Right ventricle myocardium inferior (tissue), 1 donor: ENCODE measurements around the gene SRRD. TPM values are rescaled to one million over a fixed set of nuclear protein-coding genes. Genes with fewer than 3 reads are reported as not detected.
"Not testable (repeated sequence)": the region's sequence is repeated elsewhere in the genome, so short reads cannot be mapped to it uniquely, and the experiment has no call there.

Experiments
- ATAC-seq: fragments of 200-7000 bp; cut with Tn5 transposase; one replicate; pipeline ENCODE4 v1.9.1; 2020; ENCODE audit warnings: mild to moderate bottlenecking, moderate library complexity
- DNase-seq: peaks from one replicate; pipeline ENCODE4 v3.0.0; 2021; ENCODE audit errors: missing footprints
- intact Hi-C: fragments of 100-400 bp; cut with DNase I; formaldehyde crosslinking; loops from one replicate; pipeline ENCODE4 v1.11.0; 2022
- long read RNA-seq: library from polyadenylated mRNA; unstranded; transcript quantifications from one replicate; pipeline ENCODE4 v2.0.0, GENCODE V29; 2021
- total RNA-seq: library from RNA; stranded (reverse); fragmentation: NEBNext Ultra II Directional; extraction: Animal tissue kit (Norgen Biotek cat#: 25700); gene quantifications from one replicate; pipeline ENCODE4 v1.2.1, GENCODE V29; 2021
- donor health status: DM: no; HTN: yes; CAD: no; lungs with severe emphysema.

Gene SRRD, protein sequence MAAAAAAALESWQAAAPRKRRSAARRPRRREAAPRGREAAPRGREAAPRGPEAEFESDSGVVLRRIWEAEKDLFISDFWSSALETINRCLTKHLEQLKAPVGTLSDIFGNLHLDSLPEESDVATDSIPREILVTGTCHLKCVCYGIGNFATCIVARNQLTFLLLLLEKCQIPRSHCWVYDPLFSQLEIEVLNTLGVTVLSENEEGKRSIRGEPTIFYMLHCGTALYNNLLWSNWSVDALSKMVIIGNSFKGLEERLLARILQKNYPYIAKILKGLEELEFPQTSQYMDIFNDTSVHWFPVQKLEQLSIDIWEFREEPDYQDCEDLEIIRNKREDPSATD
- total RNA-seq: 20.9 TPM
- long read RNA-seq, full-length matches to known transcripts: 13 of 20 reads
- long read RNA-seq, partial matches to known transcripts: 0 of 20 reads
- long read RNA-seq, other reads (novel, unspliced or antisense): 7 of 20 reads

DNA sequence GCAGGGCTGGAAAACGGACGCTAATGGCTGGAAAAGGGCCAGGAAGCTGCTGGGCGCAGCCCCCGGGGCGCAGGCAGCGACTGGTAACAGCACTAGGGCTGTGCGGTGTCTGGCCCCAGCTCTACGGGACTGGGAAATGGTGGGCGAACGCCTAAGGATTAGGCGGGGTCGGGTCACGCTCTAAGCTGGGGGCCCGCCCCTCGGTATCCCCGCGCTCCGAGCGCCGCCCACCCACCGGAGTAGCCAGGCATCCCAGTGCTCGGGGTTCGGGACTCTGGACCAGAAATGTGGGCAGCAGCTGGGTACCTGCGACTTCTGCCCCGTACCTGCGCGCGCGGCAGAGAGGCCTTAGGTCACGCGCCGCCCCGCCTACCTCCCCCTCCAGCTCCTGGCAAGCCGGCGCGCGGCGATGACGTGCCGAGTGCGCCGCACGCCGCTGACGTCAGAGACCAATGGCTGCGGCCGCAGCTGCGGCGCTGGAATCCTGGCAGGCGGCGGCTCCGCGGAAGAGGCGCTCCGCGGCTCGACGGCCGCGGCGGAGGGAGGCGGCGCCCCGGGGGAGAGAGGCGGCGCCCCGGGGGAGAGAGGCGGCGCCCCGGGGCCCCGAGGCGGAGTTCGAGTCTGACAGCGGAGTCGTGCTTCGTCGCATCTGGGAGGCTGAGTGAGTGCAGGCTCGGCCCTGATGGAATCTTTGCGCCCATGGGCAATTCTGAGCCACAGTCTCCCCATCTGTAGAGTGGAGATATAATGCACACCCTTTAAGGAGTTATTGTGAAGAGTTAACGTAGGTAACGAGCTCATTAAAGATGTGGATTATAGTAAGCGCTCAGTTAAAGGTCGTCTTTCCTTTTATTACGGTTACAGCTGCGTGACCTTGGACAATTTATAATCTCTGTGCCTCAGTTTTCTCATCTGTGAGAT lies at the start of gene SRRD, which contains the start of gene HPS4:
Gene SRRD, plus strand, starts transcription at position 439 of the 921 bp plus-strand sequence. Its CDS starts 14 bp downstream, at position 453.
Gene HPS4, minus strand, starts transcription at position 345 of the 921 bp plus-strand sequence. CDS start 2,021 bp downstream, outside the sequence.
- intact Hi-C loops: loop anchor here (5.0 kb wide), 1 partner anchor 109 kb away; the partner anchor contains the start of gene TPST2
- DNase-seq: peak; percentile 96
- peak; percentile 92 for ATAC-seq

DNA sequence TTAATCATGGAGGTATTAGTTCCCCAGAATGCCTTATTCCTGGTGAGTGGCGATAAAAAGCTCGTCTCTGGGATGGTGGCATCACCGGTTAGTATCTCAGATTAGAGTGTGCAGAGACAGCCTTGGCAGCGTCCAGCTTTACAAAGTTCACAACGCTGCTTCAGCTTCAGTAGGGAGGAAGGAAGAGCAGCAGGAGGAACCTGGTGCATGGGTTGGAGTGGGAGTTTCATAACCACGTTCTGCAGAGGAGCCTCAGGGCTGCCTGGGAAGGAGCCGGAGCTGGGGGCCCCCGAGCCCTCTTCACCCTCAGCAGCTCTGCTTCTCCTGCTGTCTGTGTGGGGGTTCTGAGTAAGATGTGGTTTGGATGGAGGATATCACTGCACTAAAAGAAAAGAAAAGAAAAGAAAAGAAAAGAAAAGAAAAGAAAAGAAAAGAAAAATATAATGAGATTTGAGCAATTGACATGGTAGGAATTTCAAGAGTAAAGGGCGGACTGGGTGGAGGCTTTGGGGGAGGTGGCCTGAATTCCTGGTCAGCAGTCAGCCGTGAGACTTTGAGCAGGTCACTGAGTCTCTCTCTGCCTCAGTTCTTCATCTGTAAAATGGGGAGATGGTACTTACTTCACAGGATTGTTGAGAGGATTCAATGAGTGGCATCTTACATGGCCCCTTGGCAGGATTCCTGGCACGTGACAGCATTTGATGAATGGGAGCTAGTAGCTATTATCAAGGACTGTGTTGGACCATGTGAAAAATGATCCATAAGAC lies 48.2 kb upstream of the SRRD start:
- ATAC-seq: no peak
- intact Hi-C loops: no loop called here
- no peak for DNase-seq

DNA sequence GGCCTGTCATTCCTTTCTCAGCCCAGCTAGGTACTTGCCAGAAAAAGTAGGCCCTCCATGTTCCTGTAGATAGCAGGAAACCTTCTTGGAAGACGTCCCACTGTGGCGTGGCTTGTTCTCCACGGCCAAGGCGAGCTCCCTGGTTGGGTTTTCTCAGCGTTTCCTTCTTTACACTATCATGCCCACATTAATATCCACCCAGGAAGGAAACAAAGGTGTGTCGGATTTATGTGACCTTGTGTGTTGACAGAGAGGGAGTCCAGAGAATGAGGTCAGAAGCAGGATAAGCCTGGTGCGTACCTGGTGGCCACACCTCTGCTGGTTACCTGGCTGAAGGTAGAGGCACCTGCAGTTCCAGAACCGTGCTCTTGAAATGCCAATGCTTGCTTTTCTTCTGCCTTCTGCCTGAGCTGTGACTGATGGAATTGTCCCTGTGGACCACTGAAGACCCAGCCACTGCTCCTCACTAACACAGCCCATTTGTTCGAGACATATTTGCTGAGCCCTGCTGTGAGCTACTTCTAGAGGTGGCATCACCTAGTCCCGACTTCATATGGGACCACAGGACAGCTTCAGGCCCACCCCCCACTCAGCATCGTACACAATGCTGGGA lies 46.7 kb upstream of the SRRD start:
- DNase-seq (no peak), ATAC-seq (no peak)
- intact Hi-C loops: no loop called here

DNA sequence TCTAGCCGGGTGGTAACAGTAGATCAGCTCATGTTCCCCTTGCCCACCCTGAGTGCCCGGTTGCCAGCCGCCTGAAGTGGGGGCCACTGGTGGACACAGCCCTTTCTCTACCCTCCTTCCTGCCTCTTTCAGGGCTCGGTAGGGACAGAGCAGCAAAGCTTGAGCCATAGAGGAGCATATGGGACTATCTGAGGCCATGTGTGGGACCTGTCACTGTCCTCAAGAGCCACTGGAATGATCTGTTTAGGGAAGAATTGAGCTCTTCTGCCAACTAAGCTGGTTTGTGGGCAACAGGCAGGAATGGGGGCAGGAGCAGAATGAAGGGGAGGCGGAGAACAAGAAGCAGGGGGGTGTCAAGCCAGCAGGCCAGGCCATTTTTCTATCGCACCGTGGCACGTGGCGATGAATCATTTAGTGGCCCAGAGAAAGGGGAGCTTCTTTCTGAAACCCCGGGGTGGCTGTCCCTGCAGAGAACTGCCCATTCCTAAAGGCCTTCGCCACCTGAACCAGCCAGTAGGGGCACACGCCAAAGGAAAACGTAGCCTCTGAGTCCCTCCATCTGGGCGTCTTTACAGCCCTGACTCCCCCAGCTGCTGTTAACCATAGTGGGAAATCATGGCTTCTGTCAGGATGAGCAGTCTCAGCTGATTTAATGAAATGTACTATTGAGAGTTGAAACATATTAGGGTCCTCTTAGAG lies 45.8 kb upstream of the SRRD start:
- intact Hi-C loops: no loop called here

DNA sequence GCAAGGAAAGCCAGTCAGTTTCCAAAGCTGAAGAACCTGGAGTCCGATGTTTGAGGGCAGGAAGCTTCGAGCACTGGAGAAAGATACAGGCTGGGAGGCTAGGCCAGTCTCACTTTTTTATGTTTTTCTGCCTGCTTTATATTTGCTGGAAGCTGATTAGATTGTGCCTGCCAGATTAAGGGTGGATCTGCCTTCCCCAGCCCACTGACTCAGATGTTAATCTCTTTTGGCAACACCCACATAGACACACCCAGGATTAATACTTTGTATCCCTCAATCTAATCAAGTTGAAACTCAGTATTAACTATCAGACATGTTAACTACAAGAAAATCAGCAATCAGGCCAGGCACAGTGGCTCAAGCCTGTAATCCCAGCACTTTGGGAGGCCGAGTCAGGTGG lies 44.9 kb upstream of the SRRD start:
- ATAC-seq, DNase-seq, intact Hi-C loops: not testable (repeated sequence)

More for the DNA sequence above, 45.8 kb upstream of the SRRD start:
- DNase-seq (no peak), ATAC-seq (no peak)

DNA sequence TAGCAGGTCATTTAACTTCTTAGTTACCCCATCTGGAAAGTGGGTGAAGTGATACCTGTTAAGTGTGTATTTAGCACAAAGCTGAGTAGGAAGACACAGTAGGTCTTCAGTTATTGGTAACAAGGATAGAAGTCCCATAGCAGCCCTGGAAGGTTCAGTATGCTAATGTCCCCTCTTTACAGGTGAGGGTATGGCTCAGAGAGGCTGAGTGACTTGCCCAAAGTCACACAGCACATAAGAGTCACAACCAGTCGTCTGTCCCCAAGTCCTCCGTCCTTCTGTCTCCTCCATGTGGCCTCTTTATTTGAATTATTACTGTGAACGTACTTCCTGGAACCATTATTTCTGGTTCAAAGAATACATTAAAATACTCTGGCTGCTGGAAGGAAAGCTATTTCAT lies 44.1 kb upstream of the SRRD start:
- intact Hi-C loops: no loop called here
- ATAC-seq: no peak
- no peak for DNase-seq

DNA sequence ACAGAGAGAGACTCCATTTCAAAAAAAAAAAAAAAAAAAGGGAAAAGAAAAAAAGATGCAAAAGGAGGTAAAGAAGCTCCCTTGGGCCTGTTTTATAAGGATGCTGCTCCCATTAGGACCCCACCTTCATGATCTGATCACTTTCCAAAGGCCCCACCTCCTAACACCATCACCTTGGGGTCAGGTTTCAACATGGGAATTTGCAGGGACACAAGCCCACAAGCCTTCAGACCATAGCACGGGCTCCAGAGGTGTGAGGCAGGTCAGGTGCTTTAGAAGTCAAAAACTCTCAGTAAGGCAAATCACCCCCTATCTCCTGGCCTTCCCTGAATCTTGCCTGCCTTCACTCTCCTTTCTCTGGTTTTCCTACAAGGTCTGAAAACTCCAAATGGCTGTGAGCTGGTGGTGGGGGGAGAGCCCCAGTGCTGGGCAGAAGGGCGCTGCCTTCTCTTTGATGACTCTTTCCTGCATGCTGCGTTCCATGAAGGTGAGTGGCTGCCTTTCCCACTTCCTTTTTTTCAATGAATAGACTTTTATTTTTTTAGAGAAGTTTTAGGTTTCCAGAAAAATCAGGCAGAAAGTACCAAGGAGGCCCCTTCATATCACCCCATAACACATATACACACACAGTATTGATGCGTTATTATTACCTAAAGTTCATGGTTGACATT lies 41.5 kb upstream of the SRRD start:
- DNase-seq (no peak), ATAC-seq (no peak)
- intact Hi-C loops: no loop called here

DNA sequence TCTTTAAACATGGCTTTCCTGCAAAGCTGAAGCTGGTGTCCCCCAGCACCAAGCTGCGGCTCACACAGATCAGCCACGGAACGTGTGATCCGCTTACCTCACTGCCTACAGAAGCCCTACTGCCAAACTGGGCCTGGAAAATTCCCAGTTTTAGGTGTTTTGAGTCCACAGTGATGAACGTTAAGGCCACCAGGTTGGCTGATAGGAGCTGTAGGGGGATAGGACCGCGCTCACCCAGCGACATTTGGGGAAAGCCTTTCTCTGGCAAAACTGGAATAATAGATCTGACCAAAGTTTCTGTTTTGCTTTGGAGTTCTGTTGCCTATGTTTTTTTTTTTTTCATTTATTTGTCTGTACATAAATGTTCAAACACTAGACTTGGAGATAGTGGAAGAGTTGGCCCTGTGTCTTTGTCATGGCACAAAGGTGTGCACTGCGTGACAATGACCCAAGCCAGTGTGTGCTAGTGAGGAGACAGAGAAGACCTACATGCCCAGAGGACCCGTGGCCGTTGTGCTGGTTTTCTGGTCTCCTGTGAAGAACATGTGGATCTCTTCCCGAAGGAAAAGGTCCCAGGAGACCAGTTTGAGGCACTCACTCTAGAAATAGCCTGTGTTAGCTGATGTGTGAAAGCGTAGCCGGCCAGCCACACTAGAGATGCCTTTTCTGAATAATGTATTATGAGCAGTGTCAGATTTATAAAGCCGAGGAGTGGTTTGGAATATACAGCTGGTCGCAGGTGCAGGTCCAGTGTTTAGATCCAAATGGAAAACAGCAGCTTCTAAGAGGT lies 39.6 kb upstream of the SRRD start:
- intact Hi-C loops: no loop called here
- no peak for DNase-seq
- ATAC-seq: no peak

DNA sequence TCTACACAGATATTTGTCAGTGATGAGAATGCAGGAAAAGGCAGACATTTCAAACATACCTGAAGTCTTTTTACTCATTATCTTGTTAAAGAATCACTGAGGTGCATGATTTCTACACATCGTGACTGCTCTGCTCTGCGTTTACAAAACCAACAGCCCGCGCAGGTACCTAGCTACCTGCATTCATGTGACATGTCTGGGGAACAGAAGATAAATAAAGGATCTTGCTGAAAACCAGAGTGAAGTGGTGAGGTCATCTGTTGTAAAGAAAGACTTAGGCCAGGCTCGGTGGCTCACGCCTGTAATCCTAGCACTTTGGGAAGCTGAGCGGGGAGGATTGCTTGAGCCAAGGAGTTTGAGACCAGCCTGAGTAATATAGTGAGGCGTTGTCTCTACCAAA lies 38.9 kb upstream of the SRRD start:
- DNase-seq (no peak), ATAC-seq (no peak)
- intact Hi-C loops: no loop called here

DNA sequence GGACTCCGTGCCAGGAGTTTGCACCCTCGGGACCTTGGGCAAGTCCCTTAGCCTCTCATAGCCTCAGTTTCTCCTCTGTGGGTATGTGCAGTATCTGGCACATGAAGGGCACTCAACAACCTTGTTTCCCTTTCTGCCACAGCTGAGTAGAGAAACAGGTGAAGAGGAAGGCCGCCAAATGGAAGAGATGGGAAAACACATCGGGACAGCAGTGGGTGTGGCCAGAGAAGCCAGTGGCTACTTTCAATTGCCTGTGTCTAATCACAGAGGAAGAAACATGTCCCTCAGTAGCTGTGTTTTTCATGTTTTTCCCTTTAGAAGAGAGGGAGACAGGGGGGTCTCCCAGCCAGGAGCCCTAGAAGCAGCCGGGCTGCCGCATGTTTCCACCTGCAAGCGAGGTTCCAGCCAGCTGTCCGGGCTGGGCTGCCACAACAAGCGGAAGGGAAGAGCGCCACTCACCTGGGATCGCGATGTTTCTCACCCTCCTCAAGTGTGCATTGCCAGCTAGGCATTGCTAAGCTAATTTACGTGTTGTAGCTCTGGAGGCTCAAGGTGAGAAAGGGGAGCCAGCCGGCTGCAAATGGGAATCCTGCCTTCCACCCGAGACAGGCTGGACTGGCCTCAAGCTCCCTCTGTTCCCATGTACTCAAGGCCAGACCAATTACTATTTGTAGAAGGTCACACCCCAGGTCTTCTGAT lies 38.0 kb upstream of the SRRD start:
- DNase-seq: no peak
- intact Hi-C loops: no loop called here

DNA sequence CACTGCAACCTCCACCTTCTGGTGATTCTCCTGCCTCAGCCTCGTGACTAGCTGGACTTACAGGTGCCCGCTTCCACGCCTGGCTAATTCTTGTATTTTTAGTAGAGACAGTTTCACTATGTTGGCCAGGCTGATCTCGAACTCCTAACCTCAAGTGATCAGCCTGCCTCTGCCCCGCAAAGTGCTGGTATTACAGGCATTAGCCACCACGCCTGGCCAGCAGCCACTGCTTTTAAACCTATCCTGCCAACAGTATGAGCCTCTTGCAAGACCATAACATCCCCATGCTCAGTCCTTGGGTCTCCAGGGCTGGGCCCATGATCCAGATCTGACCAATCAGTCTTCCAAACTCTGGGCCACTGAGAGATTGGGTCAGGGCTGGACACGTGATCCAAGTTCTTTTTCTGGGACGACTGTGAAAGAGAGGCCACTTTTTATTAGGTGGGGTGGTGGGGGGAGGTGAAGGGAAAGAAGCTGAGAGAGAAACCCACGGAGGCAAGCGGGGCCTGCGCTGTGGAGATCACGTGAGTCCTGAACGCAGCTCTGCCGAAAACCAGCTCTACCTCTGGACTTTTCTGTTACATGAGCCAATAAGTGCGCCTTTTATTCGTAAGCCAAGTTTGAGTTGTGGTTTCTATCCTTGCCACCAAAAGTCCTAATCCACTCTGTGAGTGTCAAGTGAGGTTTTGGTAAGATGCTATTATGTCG lies 36.7 kb upstream of the SRRD start:
- DNase-seq: peak; percentile 55
- intact Hi-C loops: no loop called here
- ATAC-seq: no peak

More for the DNA sequence above, 38.0 kb upstream of the SRRD start:
- ATAC-seq: no peak

DNA sequence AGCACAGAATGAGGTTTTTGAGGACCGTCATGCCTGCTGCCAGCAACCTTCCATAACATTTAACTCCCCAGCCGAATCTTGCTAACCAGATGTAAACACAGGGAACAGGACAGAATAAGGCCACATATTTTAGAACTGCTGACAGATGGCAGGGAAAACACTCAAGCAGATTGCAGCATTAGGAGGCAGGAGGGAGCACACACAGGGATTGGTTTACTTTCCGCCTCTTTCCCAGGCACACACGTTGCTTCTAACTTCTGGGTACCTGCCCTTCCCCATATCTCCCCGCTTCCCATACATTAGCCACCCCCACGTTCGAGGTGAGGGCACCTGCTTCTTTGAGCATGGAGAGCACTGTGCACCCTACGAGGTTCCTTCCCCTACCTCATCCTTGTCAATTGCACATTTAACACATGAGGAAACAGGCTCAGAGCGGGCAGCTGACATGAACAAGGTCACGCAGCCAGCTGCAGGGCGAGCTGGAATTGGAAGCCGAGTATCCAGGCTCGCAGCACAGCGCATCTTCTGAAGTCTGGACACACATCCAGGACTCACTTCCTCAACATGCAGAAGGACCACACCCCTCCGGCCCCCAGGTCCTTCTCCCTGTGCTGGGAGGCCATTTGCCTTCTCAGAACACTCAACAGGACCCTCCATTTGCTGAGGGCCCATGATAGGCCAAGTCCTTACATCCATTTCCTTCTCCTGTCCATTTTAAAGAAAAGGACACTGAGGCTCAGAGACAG lies 35.9 kb upstream of the SRRD start:
- ATAC-seq: no peak
- no peak for DNase-seq
- intact Hi-C loops: no loop called here

DNA sequence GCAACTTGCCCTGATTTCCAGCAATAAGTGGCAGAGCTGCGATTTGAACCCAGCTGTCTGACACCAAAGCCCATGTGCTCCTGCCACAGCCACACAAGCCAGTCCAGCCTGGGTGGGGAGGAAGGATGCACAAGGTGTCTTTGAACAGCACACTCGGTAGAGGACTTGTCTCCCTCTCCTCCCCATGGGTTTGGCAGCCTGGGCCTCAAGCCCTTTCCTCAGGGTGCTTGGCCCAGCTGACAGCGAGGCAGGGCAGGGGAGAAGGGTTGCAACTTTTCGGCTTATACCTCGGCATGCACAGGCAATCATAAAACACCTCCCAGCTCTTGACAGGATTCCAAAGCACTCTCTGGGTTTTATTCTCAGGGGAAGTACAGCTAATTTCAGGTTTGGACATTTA lies 35.3 kb upstream of the SRRD start:
- intact Hi-C loops: no loop called here
- peak; percentile 29 for ATAC-seq
- no peak for DNase-seq

DNA sequence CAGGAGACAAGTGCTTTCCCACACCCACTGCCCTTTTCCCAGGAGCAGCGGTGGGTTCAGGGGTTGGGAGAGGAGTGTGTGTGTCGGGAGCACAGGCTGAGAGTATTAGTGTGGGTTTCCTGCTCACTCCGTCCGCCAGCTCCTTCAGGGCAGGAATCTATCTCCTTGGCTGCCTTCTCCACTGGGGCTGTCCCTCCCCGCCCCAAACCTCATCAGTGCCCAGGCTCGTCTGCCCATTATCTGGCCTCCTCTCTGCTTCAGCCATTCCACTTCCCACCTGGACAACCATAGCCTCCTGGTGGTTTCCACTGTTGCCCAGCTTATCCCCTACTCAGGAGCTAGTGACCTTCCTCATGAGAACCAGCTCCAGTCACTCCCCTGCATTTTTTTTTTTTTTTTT lies 34.7 kb upstream of the SRRD start:
- DNase-seq (no peak), ATAC-seq (no peak)
- intact Hi-C loops: no loop called here
